Hepatocyte (in vitro differentiated cells): Measurements from ENCODE around the gene RPL36A. TPM values are rescaled to one million over a fixed set of nuclear protein-coding genes. Genes with fewer than 3 reads are reported as not detected.

ENCODE experiments used
- DNase-seq: peaks from one replicate; pipeline ENCODE4 v3.0.0-alpha.2; 2016; ENCODE audit warnings: low spot score
- H2AFZ ChIP-seq: fragments of 200-600 bp; sonication (generic); 2 replicates; pipeline ENCODE4 v1.6.0; 2016; ENCODE audit warnings: antibody characterized with exemption, mild to moderate bottlenecking
- H3K27ac ChIP-seq: fragments of 200-600 bp; sonication (generic); 2 replicates; pipeline ENCODE4 v1.5.1; 2016; ENCODE audit warnings: mild to moderate bottlenecking
- H3K27me3 ChIP-seq: fragments of 200-600 bp; sonication (generic); 2 replicates; pipeline ENCODE4 v1.6.1; 2016
- H3K36me3 ChIP-seq: fragments of 200-600 bp; sonication (generic); replicated peaks from 2 replicates; pipeline ENCODE4 v1.5.1; 2016; ENCODE audit warnings: low read depth; ENCODE audit not compliant: insufficient read depth
- H3K4me1 ChIP-seq: fragments of 200-600 bp; sonication (generic); 2 replicates; pipeline ENCODE4 v1.5.1; 2016; ENCODE audit warnings: mild to moderate bottlenecking, moderate library complexity; ENCODE audit not compliant: insufficient read depth
- H3K4me2 ChIP-seq: fragments of 200-600 bp; sonication (generic); 2 replicates; pipeline ENCODE4 v1.6.0; 2016
- H3K4me3 ChIP-seq: fragments of 200-600 bp; sonication (generic); 2 replicates; pipeline ENCODE4 v1.5.1; 2016; ENCODE audit warnings: mild to moderate bottlenecking
- H3K79me2 ChIP-seq: fragments of 200-600 bp; sonication (generic); 2 replicates; pipeline ENCODE4 v1.6.0; 2017; ENCODE audit warnings: mild to moderate bottlenecking
- H3K9me2 ChIP-seq: fragments of 200-600 bp; sonication (generic); replicated peaks from 2 replicates; pipeline ENCODE4 v1.6.0; 2017; ENCODE audit warnings: mild to moderate bottlenecking; ENCODE audit not compliant: insufficient read depth
- H3K9me3 ChIP-seq: fragments of 200-600 bp; sonication (generic); 2 replicates; pipeline ENCODE4 v1.5.1; 2016; ENCODE audit warnings: low read depth, mild to moderate bottlenecking
- H4K20me1 ChIP-seq: fragments of 200-600 bp; sonication (generic); 2 replicates; pipeline ENCODE4 v1.6.0; 2016; ENCODE audit warnings: mild to moderate bottlenecking; ENCODE audit not compliant: insufficient read depth, poor library complexity, severe bottlenecking
- CTCF ChIP-seq: fragments of 200-600 bp; sonication (generic); IDR thresholded peaks from 2 replicates; pipeline ENCODE4 v1.5.1; 2016; ENCODE audit warnings: antibody characterized with exemption, mild to moderate bottlenecking; ENCODE audit not compliant: poor library complexity
- EZH2 ChIP-seq: fragments of 200-600 bp; sonication (generic); IDR thresholded peaks from 2 replicates; pipeline ENCODE4 v1.6.1; 2016; ENCODE audit warnings: antibody characterized with exemption, mild to moderate bottlenecking, borderline replicate concordance
- EZH2phosphoT487 ChIP-seq: fragments of 200-600 bp; sonication (generic); IDR thresholded peaks from one replicate; pipeline ENCODE4 v1.6.1; 2018; ENCODE audit warnings: antibody characterized with exemption, mild to moderate bottlenecking, low read depth, moderate library complexity; ENCODE audit not compliant: unreplicated experiment, severe bottlenecking
- WGBS: methylation state at CpG from one replicate; pipeline ENCODE4 v1.1.6; 2016; ENCODE audit warnings: low lambda C conversion rate; ENCODE audit errors: missing lambda C conversion rate; 5-methylcytosine and 5-hydroxymethylcytosine counted together
- polyA plus RNA-seq: library from polyadenylated mRNA; unstranded; fragments of >200 nt; fragmentation: Nextera tagmentation; extraction: Ambion mirVana; gene quantifications from 2 replicates; pipeline ENCODE4 v1.2.1, GENCODE V29; 2016
- total RNA-seq: library from RNA; depleted of rRNA; stranded (reverse); fragments of >200 nt; gene quantifications from 2 replicates; pipeline ENCODE4 v1.2.3, GENCODE V29; 2014

Gene RPL36A
- total and polyA plus RNA-seq, 2 experiments from 2014 or later, result 245 to 2,118 TPM

- Histone ChIP-seq H3K4me2 (no peak overlapping the region), H3K79me2 (peaks cover 6% of the 10 kb centered on the region), H4K20me1 (no peaks in the 10 kb centered on the region), H3K27me3 (no peaks in the 10 kb centered on the region), H3K9me2 (no peaks in the 10 kb centered on the region), H3K27ac (no peak overlapping the region), H3K4me1 (no peaks in the 10 kb centered on the region), H3K4me3 (no peak overlapping the region), H3K36me3 (no peaks in the 10 kb centered on the region), H3K9me3 (no peaks in the 10 kb centered on the region), H2AFZ (no peak overlapping the region)
- no peak for TF ChIP-seq CTCF
- no peak for TF ChIP-seq EZH2
- TF ChIP-seq EZH2phosphoT487, result no peak
- DNase-seq, result no peak
These were observed 3.6 kb downstream of the RPL36A start for GRCh38 chrX:101394372-101394771.

GRCh38 chrX:101395789-101396188 is 5.0 kb downstream of the RPL36A start:
- H3K36me3 ChIP-seq, result no peaks in the 10 kb centered on the region
- 84% methylated on average over 1 of the region's 1 CpG for WGBS
- H3K27me3 ChIP-seq, result no peaks in the 10 kb centered on the region

GRCh38 chrX:101397779-101398178 is 7.0 kb downstream of the RPL36A start:
- Histone ChIP-seq H2AFZ (no peak overlapping the region), H3K79me2 (no peaks in the 10 kb centered on the region), H3K9me3 (no peaks in the 10 kb centered on the region), H3K27me3 (no peaks in the 10 kb centered on the region), H3K4me3 (no peak overlapping the region), H3K9me2 (no peaks in the 10 kb centered on the region), H3K36me3 (no peaks in the 10 kb centered on the region), H4K20me1 (no peaks in the 10 kb centered on the region), H3K27ac (no peak overlapping the region), H3K4me1 (no peaks in the 10 kb centered on the region), H3K4me2 (no peak overlapping the region)
- no peak for TF ChIP-seq EZH2phosphoT487
- no peak for TF ChIP-seq EZH2
- no peak for TF ChIP-seq CTCF
- DNase-seq, result peak; percentile 24
- 42% methylated on average over 4 of the region's 4 CpGs for WGBS

More at GRCh38 chrX:101395789-101396188, 5.0 kb downstream of the RPL36A start:
- TF ChIP-seq EZH2 (no peak), EZH2phosphoT487 (no peak), CTCF (no peak)
- H3K27ac ChIP-seq, result no peak overlapping the region
- peaks cover 6% of the 10 kb centered on the region for H3K79me2 ChIP-seq
- no peaks in the 10 kb centered on the region for H3K9me2 ChIP-seq
- no peaks in the 10 kb centered on the region for H4K20me1 ChIP-seq
- no peak overlapping the region for H2AFZ ChIP-seq
- H3K9me3 ChIP-seq, result no peaks in the 10 kb centered on the region
- no peak overlapping the region for H3K4me3 ChIP-seq
- H3K4me2 ChIP-seq, result no peak overlapping the region
- DNase-seq, result no peak
- H3K4me1 ChIP-seq, result no peaks in the 10 kb centered on the region

- Histone ChIP-seq H2AFZ (no peak overlapping the region), H3K36me3 (no peaks in the 10 kb centered on the region), H3K4me3 (no peak overlapping the region), H3K79me2 (no peaks in the 10 kb centered on the region), H3K4me2 (no peak overlapping the region), H3K27me3 (no peaks in the 10 kb centered on the region), H3K9me2 (no peaks in the 10 kb centered on the region), H4K20me1 (no peaks in the 10 kb centered on the region), H3K4me1 (no peaks in the 10 kb centered on the region), H3K27ac (no peak overlapping the region), H3K9me3 (no peaks in the 10 kb centered on the region)
- 66% methylated on average over 4 of the region's 4 CpGs for whole genome bisulfite sequencing
- no peak for DNase-seq
- TF ChIP-seq CTCF, result no peak
- TF ChIP-seq EZH2phosphoT487, result no peak
- no peak for TF ChIP-seq EZH2
These were observed 7.9 kb downstream of the RPL36A start for GRCh38 chrX:101398694-101399093.
